ENCODE measurements around the gene KAT6B. TPM values are rescaled to one million over a fixed set of nuclear protein-coding genes. Genes with fewer than 3 reads are reported as not detected.
"Not testable (repeated sequence)": the region's sequence is repeated elsewhere in the genome, so short reads cannot be mapped to it uniquely, and the experiment has no call there.

The KAT6B gene
- 189 TPM for total RNA-seq

DNA sequence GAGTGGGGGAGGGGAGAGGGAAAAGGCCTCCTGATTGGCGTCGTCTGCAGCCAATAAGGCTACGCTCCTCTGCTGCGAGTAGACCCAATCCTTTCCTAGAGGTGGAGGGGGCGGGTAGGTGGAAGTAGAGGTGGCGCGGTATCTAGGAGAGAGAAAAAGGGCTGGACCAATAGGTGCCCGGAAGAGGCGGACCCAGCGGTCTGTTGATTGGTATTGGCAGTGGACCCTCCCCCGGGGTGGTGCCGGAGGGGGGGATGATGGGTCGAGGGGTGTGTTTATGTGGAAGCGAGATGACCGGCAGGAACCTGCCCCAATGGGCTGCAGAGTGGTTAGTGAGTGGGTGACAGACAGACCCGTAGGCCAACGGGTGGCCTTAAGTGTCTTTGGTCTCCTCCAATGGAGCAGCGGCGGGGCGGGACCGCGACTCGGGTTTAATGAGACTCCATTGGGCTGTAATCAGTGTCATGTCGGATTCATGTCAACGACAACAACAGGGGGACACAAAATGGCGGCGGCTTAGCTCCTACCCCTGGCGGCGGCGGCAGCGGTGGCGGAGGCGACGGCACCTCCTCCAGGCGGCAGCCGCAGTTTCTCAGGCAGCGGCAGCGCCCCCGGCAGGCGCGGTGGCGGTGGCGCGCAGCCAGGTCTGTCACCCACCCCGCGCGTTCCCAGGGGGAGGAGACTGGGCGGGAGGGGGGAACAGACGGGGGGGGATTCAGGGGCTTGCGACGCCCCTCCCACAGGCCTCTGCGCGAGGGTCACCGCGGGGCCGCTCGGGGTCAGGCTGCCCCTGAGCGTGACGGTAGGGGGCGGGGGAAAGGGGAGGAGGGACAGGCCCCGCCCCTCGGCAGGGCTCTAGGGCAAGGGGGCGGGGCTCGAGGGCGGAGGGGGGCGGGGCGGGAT, at the start of gene KAT6B:
Gene KAT6B (plus strand): TSS at position 459 of the 903 bp plus-strand sequence. CDS start 16,258 bp downstream, outside the sequence.
- FAIRE-seq (peak; percentile 93), DNase-seq (ENCODE audit: low spot score in 2 of 2) (peak; percentile 94 to 97)

DNA sequence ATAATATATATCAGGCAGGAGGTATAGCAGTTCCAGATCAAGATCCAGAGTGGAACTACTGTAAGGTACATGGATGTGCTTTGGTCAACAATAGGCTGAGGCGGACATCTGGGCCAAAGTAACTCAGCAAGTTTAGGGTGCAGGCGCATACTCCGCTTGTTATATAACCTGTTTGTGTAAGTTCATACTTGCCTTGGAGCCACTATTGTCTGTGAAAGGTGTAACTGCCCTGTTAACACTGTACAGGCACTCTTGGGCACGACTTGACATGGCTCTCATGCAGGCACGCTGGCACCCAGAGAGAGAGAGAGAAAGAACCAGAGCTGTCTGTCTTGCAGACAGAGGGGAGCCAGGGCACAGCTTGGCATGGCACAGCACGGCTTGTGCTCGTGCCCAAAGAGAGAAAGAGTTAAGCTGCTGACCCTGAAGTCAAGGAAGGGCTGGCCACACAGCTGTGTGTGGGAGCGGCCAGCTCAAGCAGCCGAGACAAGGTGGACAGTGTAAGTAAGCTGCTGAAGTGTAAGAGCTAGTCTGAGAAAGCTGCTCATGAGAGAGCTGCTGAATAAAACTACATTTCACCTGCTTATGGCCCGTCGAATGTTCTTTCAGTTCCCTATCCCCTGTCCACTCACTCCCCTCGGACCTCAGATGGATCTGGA, 47.8 kb upstream of the KAT6B start:
- no peak for DNase-seq (ENCODE audit: low spot score in 2 of 2)
- FAIRE-seq, result no peak

DNA sequence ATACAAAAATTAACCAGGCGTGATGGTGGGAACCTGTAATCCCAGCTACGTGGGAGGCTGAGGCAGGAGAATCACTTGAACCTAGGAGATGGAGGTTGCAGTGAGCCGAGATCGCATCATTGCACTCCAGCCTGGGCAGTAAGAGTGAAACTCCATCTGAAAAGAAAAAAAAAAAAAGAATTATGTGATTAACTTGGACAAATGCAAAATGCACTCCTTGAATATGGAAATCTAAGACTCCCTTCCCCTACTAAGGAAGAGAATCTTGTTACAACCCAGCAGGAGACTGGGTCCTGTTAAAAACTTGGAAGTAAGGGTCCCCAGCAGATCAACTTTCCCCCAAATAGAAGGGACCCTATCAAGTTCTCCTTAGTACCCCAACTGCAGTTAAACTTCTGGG, 44.5 kb upstream of the KAT6B start:
- FAIRE-seq, result not testable (repeated sequence)

DNA sequence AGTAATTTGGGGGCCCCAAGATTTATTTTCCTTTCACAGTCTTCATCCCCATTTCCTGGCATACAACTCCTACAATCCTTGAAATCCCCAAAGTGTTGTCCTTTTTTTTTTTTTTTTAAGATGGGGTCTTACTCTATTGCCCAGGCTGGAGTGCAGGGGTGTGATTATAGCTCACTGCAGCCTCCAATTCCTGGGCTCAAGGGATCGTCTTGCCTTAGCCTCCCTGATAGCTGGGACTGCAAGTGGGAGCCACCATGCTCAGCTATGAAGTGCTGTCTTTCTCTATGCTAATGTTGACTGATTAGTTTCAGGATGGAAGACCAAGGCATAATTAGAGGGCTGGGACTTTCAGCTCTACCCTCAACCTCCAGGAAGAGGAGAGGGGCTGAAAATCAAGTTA, 41.9 kb upstream of the KAT6B start:
- no peak for FAIRE-seq

More for the DNA sequence above, 44.5 kb upstream of the KAT6B start:
- DNase-seq (ENCODE audit: low spot score in 2 of 2), result not testable (repeated sequence)

DNA sequence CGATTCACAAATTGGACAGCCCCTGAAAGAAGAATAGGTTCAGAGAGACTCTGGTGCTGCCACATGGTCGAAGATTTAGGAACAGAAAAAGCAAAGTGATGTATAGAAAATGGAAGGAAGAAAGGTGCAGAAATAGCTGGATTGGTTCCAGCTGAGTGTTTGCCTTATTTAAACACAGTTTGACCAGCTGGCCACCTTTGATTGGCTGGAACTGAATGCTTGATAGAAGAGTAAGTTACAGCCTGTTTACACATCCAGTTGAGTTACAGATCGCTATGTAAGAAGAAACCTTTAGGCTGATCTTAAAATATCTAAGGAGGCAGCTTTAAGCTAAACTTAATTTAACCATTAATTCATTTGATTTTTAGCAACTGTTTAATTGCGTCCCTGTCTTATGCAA, 40.3 kb upstream of the KAT6B start:
- FAIRE-seq (no peak), DNase-seq (ENCODE audit: low spot score in 2 of 2) (no peak)

More for the DNA sequence above, 41.9 kb upstream of the KAT6B start:
- DNase-seq (ENCODE audit: low spot score in 2 of 2), result no peak

DNA sequence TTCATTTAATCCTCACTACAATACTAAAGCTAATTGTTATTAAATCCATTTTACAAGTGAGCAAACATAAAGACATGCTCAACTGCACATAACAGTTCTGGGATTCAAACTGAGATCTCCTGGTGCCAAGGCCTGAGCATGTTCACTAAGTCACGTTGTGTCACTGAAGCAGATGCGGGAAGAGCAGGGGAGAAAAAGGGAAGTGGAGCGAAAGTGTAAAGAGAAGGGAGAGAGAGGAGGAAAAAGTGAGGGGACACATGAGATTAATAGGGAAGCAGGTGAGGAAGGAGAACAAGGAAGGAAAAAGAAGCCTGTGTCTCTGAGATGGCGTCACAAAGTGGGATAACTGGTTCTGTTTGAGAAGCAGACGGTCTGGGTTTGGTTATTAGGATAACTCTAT, 38.9 kb upstream of the KAT6B start:
- FAIRE-seq (no peak), DNase-seq (ENCODE audit: low spot score in 2 of 2) (no peak)

DNA sequence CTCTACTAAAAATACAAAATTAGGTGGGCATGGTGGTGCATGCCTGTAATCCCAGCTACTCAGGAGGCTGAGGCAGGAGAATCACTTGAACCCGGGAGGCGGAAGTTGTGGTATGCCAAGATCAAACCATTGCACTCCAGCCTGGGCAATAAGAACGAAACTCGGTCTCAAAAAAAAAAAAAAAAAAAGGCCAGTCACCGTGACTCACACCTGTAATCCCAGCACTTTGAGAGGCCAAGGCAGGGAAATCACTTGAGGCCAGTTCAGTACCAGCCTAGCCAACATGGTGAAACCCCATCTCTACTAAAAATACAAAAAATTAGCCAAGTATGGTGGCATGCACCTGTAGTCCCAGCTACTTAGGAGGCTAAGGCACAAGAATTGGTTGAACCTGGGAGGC, 34.4 kb upstream of the KAT6B start:
- FAIRE-seq; DNase-seq (ENCODE audit: low spot score in 2 of 2): not testable (repeated sequence)

DNA sequence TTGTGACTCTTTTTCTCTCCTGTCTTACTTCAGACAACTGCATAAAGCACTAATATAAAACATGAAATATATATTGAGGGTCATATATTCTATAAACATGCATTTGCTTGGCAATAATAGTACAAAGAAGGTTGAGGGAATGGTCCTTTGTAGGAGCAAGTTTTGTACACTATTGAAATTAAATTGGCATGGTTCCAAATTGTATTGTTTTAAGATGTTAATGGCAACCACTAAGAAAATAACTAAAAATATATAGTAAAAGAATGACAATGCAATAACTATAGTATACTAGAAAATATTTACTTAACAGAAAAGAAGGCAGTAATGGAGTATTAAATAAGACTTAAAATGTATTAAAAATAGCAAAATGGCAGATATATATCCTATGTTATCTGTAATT, 33.7 kb upstream of the KAT6B start:
- FAIRE-seq (no peak), DNase-seq (ENCODE audit: low spot score in 2 of 2) (no peak)

DNA sequence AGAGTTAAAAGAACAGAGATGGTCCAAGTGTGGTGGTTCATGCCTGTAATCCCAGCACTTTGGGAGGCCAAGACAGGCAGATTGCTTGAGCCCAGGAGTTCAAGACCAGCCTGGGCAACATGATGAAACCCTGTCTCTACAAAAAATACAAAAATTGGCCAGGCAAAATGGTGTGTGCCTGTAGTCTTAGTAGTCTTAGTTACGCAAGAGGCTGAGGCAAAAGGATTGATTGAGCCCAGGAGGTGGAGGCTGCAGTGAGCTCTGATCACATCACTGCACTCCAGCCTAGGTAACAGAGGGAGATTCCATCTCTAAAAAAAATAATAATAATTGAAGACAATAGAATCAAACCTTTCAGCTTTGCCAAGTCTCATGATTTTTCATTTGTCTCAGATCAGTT, 33.2 kb upstream of the KAT6B start:
- not testable (repeated sequence) for DNase-seq (ENCODE audit: low spot score in 2 of 2); FAIRE-seq

DNA sequence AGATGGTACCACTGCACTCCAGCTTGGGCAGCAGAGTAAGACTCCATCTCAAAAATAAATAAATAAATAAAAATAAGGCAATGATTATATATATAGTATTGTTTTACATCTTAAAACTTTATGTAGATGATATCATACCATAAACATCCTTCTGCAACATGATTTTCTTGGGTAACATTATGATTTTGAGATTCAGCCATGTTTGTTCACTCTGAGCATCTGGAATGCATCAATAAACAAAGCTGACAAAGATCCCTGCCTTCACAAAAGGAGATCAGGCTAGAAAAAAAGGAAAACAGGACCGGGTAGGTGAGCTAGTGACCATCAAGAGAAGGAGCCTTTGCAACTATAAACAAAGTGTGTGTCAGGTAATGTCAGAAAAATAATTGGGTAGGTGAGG, 31.9 kb upstream of the KAT6B start:
- no peak for DNase-seq (ENCODE audit: low spot score in 2 of 2)
- FAIRE-seq, result no peak

DNA sequence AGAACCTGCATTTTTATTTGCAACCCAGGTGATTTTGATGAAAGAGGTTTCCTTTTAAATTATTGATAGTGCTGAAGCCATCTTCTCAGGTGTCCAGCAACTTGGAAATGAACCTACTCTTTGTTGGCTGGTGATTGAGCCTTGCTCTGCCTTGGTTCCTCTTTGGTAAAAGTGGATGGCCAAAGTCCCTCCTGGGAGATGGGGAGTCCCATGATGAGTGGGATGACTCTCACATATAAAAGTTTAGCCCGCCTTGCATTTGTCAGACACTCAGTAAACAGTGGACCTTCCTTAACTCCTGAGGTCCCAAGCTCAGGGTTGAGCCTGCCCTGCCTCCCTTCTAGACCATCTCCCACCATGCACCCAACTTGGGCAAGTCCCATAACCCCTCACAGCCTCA, 28.9 kb upstream of the KAT6B start:
- DNase-seq (ENCODE audit: low spot score in 2 of 2) (no peak), FAIRE-seq (no peak)

DNA sequence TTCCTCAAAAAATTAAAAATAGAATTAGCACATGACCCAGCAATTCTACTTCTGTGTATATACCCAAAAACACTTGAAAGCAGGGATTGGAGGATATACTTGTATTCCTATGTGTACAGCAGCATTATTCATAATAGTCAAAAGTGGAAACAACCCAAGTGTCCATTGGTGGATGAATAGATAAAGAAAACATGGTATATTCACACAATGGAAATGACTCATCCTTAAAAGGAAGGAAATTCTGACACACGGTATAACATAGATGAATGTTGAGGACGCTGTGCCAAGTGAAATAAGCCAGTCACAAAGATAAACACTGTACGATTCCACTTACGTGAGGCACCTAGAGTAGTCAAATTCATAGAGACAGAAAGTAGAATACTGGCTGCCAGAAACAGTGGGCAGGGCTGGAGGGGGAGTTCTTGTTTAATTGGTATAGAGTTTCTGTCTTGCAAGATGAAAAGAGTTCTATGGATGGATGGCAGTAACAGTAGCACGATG, 26.6 kb upstream of the KAT6B start:
- no peak for FAIRE-seq

DNA sequence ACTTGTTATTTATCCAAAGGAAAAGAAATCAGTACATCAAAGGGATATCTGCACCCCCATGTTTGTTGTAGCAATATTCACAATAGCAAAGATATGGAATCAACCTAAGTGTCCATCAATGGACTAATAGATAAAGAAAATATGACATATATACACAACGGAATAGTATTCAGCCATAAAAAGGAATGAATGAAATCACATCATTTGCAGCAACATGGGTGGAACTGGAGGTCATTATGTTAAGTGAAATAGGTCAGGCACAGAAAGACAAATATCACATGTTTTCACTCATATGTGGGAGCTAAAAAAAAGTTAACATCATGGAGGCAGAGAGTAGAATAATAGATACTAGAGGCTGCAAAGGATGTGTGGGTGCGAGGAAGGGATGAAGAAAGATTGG, 25.0 kb upstream of the KAT6B start:
- no peak for FAIRE-seq

More for the DNA sequence above, 26.6 kb upstream of the KAT6B start:
- no peak for DNase-seq (ENCODE audit: low spot score in 2 of 2)

DNA sequence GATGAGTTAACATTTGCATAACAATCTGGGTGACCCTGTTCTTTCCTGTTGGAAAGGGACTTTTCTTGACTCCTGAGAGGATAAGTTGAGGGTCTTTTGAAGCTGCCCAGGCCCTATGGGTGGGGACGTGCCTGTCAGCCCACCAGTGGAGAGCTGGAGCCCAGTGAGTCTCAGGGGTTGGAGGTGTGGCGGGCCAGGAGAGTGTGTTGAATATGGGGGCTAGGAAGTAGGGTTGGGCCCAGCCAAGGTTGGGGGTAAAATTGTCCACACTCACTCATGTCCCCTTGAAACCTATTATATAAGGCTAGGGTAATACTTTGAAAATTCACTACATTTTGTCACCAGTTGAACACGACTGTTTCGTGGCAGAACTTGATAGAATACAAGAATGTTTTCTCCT, 17.9 kb upstream of the KAT6B start:
- FAIRE-seq (no peak), DNase-seq (ENCODE audit: low spot score in 2 of 2) (no peak)

More for the DNA sequence above, 25.0 kb upstream of the KAT6B start:
- no peak for DNase-seq (ENCODE audit: low spot score in 2 of 2)

DNA sequence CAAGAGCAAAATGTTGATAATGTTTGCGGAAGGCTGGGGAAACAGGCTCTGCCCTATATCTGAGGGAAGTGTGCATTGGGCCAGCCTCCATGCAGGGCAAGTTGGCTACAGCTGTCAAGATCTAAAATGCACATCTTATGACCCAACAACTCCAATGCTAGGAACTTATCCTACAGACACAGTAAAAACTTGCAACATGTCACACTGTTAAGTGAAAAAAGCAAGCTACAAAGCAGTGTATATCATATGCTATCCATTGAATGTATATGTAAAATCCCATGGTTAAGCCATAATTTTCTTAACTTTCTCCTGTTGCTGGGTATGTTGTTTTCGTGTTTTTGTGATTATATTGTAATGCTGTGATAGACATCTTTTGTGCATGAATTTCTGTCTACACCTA, 16.3 kb upstream of the KAT6B start:
- no peak for FAIRE-seq

DNA sequence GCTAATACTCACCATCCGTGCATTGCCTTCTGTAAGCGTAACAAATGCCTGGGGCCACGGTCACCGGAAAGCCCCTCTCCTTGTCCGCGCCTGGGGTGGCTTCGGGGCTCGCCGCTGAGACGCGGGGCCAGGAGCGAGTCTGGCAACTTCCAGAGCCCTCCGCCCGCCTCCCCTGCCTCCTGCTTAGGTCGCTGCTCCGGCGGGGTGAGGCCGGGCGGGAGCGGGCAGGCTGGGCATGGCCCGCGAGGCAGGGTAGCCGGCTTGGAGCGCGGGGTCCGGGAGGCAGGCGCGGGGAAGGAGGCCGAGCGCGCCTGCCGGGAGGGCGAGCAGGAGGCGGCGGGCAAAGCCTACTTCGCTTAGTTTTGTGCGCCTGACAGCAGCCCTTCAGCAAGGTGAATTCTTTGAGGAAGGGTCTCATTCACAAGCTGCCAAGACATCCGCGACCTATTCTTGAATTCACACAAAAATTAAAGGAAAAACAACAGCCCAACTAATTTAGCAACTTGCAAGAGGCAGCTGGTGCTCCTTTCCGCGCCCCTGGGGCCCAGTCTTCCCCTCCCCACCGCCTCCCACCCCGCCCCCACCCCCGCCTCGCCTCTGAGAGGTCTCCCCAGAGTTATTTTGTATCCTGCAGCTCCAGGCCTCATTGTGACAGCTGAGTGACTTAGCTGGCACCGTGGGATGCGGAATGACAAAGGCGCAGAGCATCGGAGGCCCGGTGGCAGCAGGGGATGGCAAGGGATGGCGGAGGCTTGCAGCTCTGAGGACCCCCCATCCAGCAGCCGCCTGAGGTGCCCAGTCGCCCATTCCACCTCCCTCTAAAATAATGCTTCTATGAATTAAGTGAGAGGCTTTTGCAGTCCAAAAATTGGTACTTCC, 12.8 kb upstream of the KAT6B start:
- no peak for FAIRE-seq
- DNase-seq (ENCODE audit: low spot score in 2 of 2), result no peak

More for the DNA sequence above, 16.3 kb upstream of the KAT6B start:
- DNase-seq (ENCODE audit: low spot score in 2 of 2), result no peak

DNA sequence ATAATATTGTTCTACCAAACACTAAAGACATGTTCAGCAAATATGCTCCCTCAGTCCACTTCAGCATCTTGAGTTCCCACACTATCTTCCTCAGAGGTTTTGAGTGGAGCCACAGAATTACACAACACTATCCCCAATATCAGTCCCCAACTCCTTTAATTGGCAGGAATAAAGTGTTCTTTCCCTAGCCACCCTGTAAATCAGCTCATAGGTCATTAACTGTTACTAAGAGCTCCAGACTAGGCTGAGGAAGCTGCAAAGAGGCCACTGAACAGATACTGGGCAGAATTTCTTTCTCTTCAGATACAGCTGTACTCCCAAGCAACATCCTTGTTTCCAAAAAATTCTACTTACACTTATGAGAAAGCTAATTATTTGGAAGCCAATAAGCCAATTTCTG, 11.6 kb upstream of the KAT6B start:
- DNase-seq (ENCODE audit: low spot score in 2 of 2), result no peak
- FAIRE-seq, result no peak

DNA sequence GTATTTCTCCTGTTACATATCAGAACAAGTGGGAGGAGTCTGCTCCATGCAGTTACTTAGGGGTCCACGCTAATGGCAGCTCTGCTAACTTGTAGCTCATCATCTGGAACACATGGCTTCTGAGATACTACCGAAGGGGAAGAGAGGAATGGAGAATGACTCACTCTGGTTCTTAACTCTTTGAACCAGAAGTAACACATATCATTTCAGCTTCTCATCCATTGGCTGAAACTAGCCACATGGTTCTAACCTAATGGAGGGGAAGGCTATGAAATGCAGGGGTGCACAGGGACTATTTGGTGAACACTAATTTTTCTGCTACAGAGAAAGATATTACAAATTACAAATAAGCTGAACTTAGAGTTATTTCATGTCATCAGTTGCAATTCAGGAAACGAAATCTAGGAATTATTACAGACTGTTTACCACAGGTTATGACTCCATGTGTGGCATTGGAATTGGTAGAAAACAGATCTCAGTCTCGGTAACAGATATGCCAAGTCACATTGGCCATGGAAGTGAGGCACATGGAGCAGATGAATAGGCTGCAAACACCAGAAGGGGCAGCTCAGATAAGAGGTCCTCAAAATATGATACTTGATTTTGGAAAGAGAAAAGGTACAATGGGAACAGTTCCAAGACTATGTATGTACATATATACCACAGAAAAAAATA, 9.4 kb upstream of the KAT6B start:
- FAIRE-seq (no peak), DNase-seq (ENCODE audit: low spot score in 2 of 2) (no peak)

DNA sequence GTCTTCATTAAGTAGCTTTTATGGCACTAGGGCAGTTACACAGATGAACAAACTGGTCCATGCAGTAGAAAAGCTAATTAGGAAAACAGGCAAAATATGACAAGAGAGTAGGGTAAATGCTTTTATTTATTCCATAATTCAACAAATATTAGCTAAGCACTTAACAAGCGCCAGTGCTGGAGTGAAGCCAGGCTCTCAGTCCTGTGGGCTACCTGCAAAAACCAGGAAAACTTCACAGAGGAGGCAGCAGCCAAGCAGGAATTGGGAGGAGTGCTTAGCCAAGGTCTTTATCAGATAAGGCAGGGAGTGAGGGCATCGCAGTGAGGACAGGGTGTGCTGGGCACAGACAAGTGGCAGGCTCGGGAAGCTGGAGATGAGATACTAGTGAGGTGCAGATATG, 4.9 kb upstream of the KAT6B start:
- no peak for FAIRE-seq
- DNase-seq (ENCODE audit: low spot score in 2 of 2), result no peak

DNA sequence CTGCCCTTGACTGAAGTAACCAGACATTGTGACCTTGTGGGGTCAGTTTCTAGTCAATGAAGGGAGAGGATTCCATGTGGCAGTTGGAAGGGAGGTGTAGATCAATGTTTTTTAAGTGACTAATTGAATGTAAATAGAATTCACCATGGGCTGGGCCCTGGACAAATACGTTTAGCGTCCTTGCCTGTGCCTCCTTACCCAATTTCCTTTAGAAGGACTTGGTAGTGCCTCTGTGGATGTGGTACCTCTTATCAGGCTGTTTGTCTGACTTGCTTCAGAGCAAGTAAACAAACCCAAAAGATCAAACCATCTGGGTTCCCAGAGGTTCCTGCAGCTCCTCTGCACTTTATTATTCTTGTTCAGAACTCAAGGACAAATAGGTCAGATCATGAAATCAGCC, 4.3 kb upstream of the KAT6B start:
- FAIRE-seq (no peak), DNase-seq (ENCODE audit: low spot score in 2 of 2) (no peak)

Measured in frontal cortex (tissue), 4 donors.